SH-SY5Y (cell line): ENCODE measurements around the gene ATF3.

Experiments used
- GATA2 ChIP-seq: IDR thresholded peaks from 2 replicates; pipeline ENCODE4 v1.6.1; 2011; ENCODE audit warnings: mild to moderate bottlenecking, low read depth, low read length
- GATA3 ChIP-seq: IDR thresholded peaks from 2 replicates; pipeline ENCODE4 v1.6.1; 2011; ENCODE audit warnings: low read depth, mild to moderate bottlenecking, low read length, moderate library complexity

Gene ATF3

GRCh38 chr1:212644866-212645545 lies 36.4 kb downstream of the ATF3 start:
- no peak for TF ChIP-seq GATA2
- TF ChIP-seq GATA3: no peak

DNA sequence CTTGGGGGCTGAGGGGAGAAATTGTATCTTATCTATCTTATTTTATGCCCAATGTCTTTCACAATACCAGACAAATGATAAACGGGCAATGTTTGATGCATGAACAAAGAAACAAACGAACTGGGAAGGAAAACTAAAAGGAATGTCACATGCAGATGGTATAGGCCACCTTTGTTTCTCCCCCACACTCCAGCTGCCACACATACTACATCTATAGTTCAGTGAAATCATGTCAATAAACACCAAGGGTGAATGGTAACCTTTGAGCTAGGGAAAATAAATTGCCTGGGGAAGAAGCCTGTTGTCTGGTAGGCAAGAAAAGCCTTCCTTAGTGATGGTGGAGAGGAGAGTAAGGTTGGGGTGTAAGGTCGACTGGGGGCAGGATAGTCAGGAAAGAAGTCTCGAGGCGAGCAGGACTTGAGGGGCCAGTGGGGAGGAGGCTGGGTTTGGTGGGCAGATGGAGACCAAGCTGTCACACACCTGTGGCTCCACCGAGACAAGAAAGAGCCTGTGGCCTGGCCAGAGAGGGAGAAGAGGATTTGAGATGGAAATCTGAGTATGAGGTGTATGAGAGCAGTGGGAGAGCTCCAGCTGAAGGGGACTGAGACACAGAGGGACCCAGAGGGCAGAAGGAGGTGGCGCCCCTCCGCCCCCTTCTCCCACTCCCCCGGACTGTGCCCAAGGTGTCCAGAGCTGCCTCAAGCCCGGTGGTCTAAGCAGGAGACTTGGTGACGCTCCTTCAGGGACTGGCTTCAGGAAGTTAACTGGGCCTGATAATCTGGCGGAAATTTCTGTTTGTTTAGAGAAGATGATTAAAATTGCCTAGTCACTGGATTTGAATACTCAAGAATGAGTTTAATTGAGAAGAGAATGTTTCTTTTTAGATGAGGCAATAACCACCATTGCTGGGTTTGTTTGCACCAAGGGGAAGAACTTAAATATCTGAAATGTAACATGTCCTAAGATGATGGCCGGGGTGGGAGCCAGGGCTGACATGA lies 37.3 kb downstream of the ATF3 start:
- TF ChIP-seq GATA3 (no peak), GATA2 (no peak)

- TF ChIP-seq GATA2 (no peak), GATA3 (no peak)
These were observed 38.0 kb downstream of the ATF3 start for GRCh38 chr1:212646588-212646987.

GRCh38 chr1:212647004-212647403 lies 38.4 kb downstream of the ATF3 start:
- no peak for TF ChIP-seq GATA2
- TF ChIP-seq GATA3: no peak

GRCh38 chr1:212648431-212648830 lies 39.9 kb downstream of the ATF3 start:
- TF ChIP-seq GATA2 (no peak), GATA3 (no peak)

DNA sequence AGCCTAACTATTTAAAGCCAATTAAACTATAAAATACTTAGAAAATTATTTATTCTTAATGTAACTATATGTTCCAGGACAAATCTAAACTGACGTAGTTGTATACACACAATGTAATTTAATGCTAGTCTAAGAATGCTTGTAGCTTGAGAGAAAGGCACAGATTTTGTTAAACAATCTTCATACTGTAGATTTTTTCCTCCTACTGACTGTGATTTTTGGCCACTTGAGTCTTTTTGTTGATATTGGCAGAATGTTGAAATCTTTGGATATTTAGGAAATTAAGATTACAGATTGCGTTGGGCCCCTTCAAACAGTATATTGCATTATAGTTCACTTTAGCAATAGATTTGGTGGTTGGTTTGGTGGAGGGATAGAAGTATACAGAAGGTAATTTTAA lies 40.5 kb downstream of the ATF3 start:
- TF ChIP-seq GATA3 (no peak), GATA2 (no peak)

DNA sequence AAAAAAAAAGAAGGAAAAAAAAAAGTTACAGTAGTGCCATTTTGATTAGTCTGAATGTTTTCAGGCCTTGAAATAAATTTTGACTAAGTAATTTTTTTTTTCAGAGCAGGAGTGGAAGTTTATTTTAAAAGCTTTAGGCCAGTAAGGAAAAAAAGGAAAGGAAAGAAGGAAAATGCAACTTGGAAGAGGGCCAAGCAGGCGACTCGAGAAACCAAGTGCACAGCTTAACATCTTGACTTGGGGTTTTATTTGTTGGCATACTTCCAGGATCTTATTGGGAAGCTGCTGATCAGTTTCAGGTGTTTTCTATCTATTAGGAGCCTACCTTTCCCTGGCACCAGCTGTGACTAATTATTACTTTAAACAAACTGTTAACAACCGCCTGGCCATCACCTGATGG lies 41.7 kb downstream of the ATF3 start:
- TF ChIP-seq GATA3 (no peak), GATA2 (no peak)

GRCh38 chr1:212651521-212651920 lies 43.0 kb downstream of the ATF3 start:
- TF ChIP-seq GATA3 (no peak), GATA2 (no peak)

GRCh38 chr1:212651977-212652376 lies 43.4 kb downstream of the ATF3 start:
- TF ChIP-seq GATA3 (no peak), GATA2 (no peak)

GRCh38 chr1:212652609-212653008 lies 44.0 kb downstream of the ATF3 start:
- TF ChIP-seq GATA3 (no peak), GATA2 (no peak)

DNA sequence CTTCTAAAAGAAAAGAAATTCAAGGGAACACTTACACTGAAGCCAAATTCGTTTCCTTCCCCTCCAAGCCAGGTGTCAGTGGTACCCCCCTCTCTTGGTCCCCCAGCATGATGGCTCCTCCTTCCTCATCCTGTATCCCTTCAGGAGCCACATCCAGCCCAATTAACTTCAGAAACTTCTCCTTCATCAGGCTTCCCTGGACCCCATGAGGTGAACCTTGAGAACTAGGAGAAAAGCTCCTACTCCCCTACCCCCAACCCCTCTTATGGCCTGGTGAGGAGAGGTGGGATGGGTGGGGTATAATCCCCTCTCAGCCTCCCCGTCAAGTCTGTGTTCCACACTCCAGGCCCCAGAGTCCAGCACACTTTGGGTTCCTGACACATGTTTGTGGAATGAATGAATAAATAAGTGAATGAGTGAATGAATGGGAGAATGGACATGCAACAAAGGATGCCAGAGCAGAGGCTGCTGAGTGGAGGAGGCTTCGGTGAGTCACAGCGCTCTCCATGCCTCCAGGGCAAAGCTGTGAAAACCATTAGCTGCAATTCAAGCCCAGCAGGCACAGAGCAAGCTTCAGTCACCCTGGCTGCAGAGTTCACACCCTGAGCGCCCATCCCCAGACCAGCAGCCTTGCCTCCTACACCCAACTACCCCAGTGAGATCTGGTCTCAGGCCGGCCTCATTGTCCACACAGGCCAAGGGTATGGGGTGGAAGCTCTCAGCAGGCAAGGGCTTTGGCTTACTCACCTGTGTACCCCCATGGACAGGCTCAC lies 47.3 kb downstream of the ATF3 start:
- TF ChIP-seq GATA2: no peak

- TF ChIP-seq GATA2 (no peak), GATA3 (no peak)
These were observed 48.2 kb downstream of the ATF3 start for GRCh38 chr1:212656730-212657129.

DNA sequence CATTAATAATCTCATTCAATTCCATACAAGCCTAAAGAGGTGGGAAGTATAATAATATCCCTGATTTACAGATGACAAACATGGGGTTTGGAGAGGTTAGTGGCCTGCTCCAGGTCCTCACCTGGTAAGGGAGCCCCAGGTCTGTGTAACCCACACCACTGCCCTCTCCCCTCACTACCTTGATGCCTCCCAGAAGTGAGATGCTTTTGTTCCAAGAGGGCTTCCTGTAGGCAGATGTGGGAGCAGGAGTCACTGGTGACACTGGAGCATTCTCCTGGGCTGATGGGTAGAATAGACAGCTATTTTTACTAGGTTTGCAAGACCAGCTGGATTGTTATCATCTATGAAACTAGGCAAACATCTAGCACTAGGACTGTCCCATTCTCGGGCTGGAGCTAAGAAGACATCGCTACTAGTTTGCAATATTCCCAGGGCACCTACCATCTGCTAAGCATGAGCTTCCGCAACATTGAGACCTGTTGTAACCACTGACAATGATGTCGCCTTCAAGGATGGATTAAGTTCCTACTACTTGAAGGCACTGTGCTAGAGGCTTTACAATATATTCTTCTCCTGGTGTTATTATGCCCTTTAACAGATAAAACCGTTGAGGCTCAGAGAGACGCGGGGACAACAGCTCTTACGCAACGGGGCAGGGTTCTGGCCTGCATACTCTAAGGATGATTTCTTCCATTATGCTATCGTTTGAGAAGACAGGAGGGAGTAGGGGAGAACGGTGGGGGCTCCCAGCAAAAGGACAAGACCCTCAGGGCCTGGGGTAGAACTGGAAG lies 56.0 kb downstream of the ATF3 start:
- TF ChIP-seq GATA3 (no peak), GATA2 (no peak)

- TF ChIP-seq GATA2: no peak
- no peak for TF ChIP-seq GATA3
These were observed 56.9 kb downstream of the ATF3 start for GRCh38 chr1:212665241-212666115.
